HT1080 (cell line): ENCODE measurements around the gene STRN. TPM values are rescaled to one million over a fixed set of nuclear protein-coding genes. Genes with fewer than 3 reads are reported as not detected.
"Not testable (repeated sequence)": the region's sequence is repeated elsewhere in the genome, so short reads cannot be mapped to it uniquely, and the experiment has no call there.

Experiments used
- DNase-seq: peaks from one replicate; pipeline ENCODE4 v3.0.0-alpha.2; 2015; ENCODE audit warnings: low read depth
- total RNA-seq: library from RNA; depleted of rRNA; stranded (reverse); fragments of >200 nt; shearing (Covaris generic); gene quantifications from 2 replicates; pipeline ENCODE4 v1.2.3, GENCODE V29; 2014

STRN gene
- total RNA-seq, 1 experiment from 2014 or later: 14.8 TPM

- no peak for DNase-seq
These were observed 122.5 kb downstream of the STRN start for GRCh38 chr2:36843838-36844237.

GRCh38 chr2:36839976-36840617, 126.2 kb downstream of the STRN start:
- no peak for DNase-seq

GRCh38 chr2:36834731-36835524, 131.4 kb downstream of the STRN start:
- DNase-seq: no peak

GRCh38 chr2:36834203-36834602, 132.1 kb downstream of the STRN start:
- DNase-seq: no peak

GRCh38 chr2:36831185-36831584, 135.2 kb downstream of the STRN start:
- DNase-seq: no peak

GRCh38 chr2:36824683-36825082, 141.7 kb downstream of the STRN start:
- DNase-seq: not testable (repeated sequence)

GRCh38 chr2:36824273-36824672, 142.1 kb downstream of the STRN start:
- no peak for DNase-seq

- DNase-seq: no peak
These were observed 142.5 kb downstream of the STRN start for GRCh38 chr2:36823862-36824261.

- DNase-seq: no peak
These were observed 145.3 kb downstream of the STRN start for GRCh38 chr2:36820942-36821605.

GRCh38 chr2:36819095-36819711, 147.1 kb downstream of the STRN start:
- peak; percentile 17 for DNase-seq

- no peak for DNase-seq
These were observed 147.8 kb downstream of the STRN start for GRCh38 chr2:36818542-36818941.

- no peak for DNase-seq
These were observed 154.1 kb downstream of the STRN start for GRCh38 chr2:36812196-36812595.

GRCh38 chr2:36811071-36811470, 155.3 kb downstream of the STRN start:
- DNase-seq: no peak

- peak; percentile 18 for DNase-seq
These were observed 157.3 kb downstream of the STRN start for GRCh38 chr2:36809069-36809445.

GRCh38 chr2:36808386-36809068, 157.8 kb downstream of the STRN start:
- no peak for DNase-seq

- no peak for DNase-seq
These were observed 159.0 kb downstream of the STRN start for GRCh38 chr2:36807223-36807886.

- no peak for DNase-seq
These were observed 160.6 kb downstream of the STRN start for GRCh38 chr2:36805635-36806224.

- peak; percentile 18 for DNase-seq
These were observed 163.4 kb downstream of the STRN start for GRCh38 chr2:36802952-36803351.

GRCh38 chr2:36801088-36801487, 165.2 kb downstream of the STRN start:
- no peak for DNase-seq

GRCh38 chr2:36800381-36800780, 166.0 kb downstream of the STRN start:
- DNase-seq: no peak
